Measurements from ENCODE around the gene FARP1.

Gene FARP1

DNA sequence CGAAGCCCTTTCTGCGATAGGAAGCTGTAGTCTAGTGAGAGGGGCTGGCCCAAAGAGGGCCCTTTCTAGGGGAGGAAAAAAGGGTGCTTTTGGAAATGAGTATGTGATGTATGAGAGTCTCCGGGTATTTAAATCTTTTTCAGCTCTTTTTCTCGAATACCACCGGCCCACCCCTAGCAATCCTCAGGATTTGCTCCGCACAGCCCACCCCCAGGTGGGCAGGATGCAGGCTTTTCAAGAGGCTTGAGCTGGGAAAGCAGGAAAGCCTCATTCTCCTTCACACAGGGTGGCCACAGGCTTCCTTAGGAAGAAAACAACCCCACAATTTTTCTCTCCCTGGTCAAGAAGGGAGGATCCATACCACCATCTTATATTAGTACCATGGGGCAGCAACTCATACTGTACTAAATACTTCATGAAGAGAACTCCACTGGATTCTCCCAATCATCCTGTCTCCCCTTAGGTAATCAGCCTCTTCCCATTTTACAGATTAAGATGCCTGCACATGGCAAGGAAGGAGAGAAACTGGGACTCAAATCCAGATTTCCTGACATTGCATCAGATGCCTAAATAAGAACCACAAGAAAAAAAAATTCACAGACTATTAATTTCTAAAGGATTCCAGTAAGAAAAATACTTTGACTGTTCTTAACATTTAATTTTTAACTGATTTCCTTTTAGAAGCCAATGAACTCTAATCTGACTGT lies 349.6 kb downstream of the FARP1 start:
- DNase-seq = no peak

DNA sequence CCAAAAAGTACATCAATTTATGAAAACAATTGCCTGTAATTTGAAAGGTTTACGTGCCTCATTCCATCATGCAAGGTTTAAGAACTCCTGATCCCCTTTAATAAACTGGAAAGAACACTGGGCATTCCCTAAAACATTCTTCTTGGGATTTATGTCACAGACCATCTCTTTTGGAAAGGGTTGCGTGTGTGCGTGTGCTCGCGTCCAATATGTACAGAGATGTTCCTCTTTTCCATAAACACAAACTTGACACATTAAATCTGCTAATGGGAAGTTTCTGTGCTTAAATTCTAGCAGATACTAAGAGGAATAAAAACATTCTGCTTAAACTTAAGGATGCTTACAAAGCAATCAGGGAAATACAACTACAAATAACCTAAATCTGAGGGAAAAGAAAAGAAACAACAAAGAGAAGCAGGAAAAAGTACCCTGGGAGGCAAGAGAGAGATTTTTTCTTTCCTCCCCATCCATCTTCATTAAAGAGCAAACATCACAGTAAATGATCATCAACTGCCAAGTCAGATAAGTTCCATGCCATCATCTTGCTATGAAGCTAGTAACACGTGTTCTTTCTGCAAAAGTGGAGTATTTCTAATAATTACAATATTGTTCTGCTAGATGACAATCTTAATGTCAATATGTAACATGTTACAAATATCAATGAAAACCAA lies 350.3 kb downstream of the FARP1 start:
- DNase-seq = no peak

DNA sequence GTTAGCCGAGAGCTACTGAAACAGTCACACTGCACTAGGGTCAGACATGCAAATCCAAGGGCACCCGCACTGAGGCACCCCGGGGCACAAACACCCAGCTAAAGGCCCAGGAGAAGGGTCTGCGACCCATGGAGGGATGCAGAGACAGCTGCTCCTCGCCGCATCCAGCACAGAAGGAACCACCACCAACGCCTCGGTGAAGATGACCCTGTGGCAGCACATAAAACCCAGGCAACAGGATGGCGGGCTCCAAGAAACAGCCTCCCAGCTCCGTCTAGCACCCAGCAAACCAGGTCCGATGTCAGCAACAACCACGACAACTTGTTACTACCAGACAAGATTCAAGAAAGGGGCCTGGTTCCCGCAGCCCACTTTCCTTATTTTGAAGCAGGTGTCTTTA lies 351.9 kb downstream of the FARP1 start:
- no peak for DNase-seq

DNA sequence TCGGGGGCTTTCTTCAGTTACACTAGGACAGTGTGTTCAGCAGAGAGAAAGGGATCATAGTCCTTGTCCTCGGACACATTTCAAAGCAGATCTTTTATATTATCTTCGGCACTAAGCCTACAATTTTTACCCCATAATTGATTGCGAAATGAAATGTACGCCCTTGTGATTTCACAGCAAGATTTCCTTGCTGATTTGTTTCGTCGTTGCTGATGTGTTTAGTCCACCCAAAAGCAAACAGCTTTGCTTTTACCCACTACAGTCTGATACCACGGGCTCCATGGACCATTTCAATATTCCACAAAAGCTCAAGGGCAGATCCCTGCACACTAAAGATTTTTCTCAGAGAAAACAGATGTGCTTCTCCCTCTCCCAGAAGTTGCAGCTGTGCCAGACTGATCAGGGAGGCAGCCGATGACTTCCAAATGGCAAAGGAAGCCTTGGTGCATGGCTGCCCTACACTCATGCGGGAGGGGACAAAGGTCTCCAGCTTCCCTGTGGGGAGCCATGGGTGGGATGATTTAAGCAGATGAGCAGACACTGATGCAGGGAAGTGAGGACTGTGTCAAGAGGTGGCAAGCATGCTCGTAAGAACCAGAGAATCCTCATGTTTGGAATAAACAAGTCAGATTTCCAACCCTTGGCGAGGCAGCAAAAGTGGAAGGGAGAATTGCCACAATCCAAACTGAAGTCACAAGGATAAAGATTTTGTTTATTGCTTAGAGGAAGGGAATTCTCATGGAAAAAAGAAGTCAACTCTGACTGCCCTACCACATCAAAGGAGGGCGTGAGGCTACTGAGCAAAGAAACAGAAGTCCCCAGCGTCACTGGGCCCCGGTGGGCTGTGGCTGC lies 353.0 kb downstream of the FARP1 start:
- no peak for DNase-seq

DNA sequence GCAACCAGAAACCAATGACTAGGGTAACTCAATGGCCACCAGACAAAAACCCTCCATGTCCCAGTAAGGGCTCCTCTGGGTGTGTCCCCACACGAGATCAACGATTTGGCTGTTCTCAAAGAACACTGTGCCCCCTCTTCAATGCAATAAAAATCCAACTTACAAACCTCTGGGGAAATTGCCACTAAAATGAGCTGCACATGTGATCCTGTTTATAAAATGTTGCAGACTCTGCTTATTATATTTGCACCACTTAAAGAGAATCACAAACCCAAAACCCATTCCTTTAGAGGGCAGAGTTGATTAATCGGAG lies 353.5 kb downstream of the FARP1 start:
- no peak for DNase-seq

DNA sequence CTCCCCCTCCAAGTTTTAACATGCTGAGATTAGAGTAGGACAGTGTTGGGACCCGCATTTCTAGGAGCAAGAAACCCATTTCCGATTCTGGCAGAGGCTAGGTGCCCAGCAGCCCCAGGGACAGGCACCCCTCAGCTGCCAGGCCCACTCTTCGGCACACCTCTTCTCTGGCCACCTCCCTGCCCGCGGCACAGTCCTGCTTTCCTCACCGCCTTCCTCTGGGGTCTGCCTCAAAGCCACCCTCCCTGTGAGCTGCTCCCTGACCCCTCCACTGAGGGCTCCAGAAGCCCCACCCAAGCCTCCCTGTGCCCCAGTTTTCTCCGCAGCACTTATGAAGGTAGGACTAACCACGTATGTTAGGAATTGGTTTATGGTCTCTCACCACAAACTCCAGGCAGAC lies 354.1 kb downstream of the FARP1 start:
- no peak for DNase-seq

DNA sequence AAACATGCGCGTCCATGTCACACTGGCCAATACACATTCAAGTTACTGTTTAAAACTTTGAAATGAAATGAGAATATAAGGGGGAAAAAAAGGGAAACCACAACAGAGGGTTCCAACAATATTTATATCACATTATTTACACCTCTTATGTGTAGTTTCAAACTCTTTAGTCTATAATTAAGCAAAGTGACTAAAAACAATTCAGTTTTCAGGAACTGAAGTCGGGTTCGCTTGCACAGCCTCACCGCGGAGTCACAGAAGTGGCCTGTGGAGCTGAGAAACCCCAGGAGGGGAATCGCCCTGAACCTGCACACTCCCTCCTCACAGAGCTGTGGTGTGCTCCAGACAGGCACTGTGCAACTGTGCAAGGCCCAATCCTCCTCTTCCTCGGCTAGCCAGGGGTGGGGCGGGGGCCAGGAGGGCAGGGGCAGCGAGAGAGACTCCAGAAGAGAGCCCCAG lies 358.1 kb downstream of the FARP1 start:
- DNase-seq = no peak

DNA sequence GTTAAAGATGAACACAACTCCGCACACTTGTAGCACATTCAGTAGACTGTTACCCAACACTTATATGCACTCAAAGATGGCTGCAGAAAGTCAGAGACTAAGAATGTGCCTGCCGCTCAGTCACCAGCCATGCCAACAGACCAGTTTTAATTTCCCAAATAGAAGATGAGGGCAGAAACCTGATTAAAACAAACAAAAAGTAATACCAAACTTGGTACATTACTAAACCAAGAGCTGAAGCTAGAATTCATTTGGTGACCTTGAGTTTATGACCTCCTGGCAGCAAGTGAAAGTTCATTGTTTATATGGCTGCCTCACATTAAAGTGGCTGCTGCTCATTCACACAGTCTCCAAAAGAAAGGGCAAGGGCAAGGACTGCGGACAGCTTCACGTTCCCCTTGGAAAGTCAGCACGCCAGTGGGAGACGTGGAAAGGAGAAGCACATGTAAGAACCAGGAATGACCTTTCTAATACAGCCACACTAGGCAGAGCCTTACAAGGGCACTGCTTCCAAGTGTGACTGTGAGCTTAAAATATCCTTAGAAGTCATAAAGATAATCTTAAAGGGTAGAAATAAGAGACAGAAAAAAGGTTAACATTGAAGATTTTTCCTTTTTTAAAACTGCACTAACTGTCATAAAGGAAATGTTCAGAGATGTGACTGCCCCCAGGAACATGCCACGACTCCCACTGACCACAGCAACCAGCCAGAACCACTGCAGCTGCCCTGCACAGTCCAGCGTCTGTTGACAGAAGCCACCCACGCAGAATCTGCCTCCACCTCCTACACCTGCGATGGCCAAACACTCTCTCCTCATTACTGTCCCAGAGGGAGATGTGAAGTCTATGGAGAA lies 360.5 kb downstream of the FARP1 start:
- no peak for DNase-seq

DNA sequence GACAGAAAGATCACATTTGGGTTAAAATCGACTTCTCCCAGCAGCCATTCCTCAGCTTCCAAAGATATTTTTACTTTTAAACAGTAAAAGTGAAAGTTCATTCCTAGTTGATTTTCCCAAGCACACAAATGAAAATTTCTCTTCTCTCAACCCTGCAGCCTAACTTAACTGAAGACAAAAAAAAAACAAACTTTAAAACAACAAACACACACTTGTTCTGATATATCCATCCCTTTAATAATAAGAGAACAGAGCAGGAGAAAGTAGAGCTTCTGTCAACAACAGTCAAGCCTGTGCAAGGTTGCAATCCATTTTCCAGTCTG lies 361.1 kb downstream of the FARP1 start:
- DNase-seq = no peak

DNA sequence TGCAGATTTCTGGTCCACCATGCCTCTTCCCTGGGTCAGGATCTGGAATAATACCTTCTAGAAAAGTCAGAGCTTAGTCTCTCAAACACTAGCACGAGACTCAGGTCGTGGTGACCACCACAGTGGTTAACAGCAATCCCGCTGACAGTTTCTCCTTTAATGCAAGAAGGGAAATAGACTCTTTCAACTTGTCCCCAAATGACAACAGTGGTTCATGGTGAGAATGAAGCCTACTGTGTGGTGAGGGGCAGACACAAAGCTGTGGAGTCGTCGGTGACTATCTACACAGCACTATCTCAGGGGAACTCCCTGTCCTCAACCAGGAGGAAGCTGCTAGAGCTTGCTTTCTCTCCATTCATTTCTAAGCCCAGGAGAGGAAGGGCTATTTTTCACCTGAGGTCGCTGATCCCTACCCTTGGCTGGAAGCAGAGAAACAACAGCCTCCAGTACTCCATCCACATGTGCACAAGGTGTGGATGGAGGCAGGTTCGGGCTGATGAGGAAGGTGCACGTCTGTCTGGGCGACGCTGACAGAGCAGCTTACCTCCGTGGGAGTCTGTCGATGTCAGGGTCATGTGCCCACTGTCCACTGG lies 361.6 kb downstream of the FARP1 start:
- DNase-seq = no peak

Data from SW 1271 (cell line).